NCI-H2196 treated with DMSO at 0.1 percent for 48 hours (cell line): Measurements from ENCODE around the gene CST3.
"Not testable (repeated sequence)": the region's sequence is repeated elsewhere in the genome, so short reads cannot be mapped to it uniquely, and the experiment has no call there.

ENCODE experiments used
- DNase-seq: peaks from one replicate; lab custom pipeline; 2025; ENCODE audit not compliant: unreplicated experiment; lab: John Stamatoyannopoulos, UW

Gene CST3

DNA sequence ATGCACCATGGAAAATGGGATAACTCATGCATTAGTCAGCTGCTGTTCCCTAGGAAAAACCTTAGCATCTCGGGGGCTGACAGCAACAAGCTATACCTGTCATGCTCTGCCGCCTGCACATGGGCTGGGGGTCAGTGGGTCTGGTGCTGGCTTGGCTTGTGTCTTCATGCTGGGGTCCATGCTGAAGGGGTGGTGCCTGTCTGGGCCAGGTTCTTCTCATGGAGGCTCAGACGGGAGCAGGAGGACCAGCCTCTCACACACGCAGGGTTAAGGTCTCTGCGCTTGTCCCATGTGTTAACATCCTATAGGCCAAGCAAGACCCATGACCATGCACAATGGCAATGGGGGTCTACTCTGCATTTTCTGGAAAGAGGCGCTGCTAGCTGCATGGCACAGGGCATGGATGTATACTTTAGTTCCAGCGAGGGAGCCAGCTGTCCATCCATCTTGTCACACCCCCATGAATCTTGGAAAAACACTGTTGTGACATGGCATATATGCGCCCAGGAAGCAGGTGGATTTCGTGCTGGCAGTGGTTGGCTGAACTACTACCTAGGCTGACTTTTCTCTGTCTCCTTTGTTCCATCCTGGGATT lies 24.6 kb upstream of the CST3 start:
- no peak for DNase-seq

DNA sequence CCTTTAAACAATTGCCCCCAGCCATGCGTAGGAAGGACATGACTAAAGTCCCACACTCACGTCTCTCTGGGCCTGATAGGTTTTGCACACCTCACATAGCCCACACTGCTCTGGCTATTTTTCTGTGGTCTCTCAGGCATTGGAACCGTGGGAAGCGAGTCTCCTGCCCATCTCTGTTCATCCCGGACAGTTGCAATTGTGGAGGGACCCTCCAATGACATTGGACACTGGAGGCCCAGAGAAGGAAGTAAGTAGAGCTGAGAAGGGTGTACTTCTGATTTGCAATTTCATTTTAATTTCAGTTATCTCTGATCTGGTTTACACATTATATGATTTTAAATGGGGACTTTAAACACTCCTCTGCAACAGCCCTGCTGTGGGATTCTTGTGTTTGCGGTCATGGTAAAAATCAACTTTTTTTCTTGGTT lies 23.3 kb upstream of the CST3 start:
- DNase-seq: no peak

DNA sequence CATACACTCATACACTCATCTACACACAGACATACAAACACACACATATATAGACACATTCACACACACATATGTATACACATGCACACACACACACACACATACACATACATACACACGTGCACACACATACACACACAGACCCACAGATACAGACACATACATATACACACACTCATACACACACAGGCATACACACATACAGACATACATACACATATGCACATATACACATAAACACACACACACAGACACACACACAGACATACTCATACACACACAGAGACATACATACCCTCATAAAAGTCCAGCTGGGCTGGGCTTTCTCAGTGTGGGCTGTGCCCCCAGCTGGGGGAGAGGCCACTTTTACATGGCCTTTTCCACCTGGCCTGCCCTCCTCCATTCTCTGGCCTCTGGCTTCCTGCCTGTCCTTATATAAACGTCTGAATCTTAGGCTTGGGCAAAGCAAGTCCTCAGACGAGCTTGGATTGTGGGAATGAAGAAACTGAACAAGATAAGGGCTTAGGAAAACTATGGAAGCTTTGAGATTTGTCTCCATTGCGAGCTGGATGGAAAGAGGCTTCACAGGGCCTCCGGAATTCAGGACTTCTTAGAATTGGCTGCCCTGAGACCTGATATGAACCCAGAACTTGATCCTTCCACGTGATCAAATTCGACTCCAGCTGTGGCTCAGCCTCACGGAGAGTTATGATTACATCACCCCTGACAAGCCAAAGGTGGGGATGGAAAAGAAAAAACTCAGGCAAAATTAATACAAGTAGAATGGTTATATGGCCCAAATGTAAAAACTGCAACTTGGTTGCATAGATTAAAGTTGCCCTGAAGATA lies 22.5 kb upstream of the CST3 start:
- no peak for DNase-seq

DNA sequence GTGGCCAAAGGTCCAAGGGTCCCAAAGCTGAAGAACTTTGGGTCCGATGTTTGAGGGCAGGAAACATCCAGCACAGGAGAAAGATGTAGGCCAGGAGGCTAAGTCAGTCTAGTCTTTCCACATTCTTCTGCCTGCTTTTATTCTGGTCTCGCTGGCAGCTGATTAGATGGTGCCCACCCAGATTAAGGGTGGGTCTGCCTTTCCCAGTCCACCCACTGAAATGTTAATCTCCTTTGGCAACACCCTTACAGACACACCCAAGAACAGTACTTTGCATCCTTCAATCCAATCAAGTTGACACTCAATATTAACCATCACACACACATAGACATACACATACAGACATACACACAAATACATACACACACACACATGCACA lies 21.8 kb upstream of the CST3 start:
- not testable (repeated sequence) for DNase-seq

DNA sequence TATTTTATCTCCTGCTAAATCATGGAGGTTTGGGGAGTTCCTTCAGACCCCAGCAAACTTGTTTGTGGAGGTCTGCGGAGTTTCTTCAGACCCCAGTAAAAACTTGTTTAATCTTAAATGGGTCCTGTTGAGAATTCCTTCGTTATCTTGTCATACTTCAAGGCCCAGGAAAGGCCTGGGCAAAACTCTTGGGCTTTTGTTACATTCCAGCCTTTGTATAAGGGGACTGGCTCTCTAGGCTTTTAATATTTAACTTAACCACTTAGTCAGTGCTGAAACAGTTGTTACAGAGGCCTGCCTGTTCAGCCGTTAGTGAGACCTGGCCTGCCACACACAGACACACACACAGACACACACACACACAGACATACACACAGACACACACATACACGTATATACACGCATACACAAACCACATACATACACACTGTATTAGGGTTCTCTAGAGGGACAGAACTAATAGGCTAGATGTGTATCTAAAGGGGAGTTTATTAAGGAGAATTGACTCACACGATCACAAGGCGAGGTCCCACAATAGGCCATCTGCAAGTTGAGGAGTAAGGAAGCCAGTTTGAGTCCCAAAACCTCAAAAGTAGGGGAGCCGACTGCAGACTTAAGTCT lies 21.3 kb upstream of the CST3 start:
- no peak for DNase-seq

DNA sequence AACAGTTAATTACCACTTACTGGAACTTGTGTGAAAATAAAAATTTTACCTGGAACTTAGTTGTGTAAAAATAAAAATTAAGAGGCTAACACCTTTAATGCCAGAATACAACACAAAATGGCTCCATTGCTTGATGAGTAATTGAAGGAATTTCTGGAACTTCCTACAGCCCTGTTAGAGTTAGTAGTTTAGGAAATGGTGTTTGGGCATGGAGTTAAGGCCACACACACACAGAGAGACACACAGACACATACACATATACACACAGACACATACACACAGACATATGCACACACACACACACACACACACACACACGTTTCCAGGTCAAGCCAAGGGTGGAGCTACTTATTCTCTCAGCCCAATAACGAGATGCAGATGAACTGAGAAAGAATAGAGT lies 20.6 kb upstream of the CST3 start:
- no peak for DNase-seq

DNA sequence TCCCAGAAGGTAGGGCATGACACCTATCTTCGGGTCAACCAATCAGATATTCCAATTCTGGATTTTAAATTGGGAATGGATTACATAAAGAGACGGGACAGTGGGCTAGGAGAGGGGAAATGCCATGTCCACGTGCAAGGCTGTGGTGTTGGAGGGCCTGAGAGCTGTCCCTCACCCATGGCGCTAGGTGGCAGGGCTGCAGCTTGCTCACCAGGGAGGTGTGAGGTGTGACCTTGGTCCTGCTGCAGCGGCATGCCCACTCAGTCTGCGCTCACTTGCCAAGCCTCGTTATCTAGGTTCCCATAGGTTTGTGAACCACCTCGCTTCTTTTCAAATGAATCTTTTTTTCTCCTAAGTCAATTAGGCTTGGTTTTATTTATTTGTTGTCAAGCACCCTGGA lies 19.4 kb upstream of the CST3 start:
- no peak for DNase-seq

DNA sequence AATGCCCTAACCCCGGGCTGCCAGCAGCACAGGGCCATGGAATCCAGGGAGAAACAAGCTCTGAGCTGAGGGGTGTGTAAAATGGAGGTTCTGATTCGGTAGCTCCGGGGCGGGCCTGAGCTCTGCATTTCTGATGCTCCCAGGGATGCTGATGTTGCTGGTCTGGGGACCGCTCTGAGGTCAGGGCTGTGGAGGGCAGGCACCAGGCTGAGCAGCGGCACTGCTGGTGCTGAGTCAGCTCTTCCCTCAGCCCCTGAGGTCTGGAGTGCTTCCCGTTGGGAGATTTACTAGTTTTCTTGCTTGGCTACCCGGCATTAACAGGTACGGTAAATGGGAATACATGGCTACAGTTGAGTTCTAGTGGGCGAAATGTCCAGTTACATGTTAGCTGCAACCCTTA lies 18.6 kb upstream of the CST3 start:
- DNase-seq: no peak

DNA sequence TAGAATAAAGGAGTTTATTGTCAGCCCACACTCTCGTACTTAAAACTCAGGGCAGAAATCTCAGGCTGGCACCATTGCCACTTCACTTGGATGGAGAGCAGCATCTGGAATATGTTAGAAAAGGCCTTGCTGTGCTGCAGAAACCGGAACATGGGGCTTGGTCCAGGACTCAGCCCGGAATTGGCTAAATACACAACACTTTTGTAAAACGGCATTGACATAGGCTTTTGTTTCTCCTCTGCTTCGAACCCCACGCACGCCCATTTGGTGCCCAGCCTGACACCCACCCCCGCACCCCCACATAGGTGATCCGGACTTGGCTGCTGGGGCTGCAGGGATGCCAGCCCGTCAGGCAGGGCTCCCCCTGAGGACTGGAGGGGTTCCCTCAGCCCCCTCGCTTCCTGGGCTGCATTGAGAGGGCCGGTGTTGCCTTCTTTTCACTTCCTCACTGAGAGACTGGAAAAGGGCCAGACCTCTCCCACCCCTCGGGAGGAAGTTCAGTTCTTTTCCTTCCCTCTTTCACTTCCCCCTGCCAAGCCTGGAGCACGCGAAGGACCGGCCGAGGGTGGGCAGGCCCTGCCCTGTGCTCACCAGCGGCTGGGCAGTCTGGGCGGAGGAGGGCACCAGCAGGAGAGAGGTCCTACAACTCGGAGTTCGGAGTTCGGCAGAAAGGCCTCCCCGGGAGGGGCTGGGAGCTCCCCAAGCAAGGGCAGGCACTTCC lies 17.9 kb upstream of the CST3 start:
- no peak for DNase-seq

DNA sequence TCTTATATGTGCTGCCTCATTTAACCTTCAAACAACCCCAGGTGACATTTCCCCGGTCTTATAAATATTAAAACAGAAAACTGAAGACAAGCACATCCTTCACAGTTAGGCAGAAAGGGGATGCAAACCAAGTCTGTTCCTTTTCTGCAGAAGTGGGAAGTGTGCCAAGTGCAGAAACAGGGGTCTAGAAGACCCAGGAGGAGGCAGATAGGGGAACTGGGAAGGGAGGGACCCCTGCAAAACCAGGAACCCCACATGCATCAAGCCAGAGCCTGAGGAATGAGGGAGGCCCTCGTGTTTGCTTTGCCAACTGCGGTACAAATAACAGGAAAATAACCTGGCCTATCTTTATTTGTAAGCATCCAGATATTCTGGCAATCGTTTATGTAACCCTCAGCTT lies 17.0 kb upstream of the CST3 start:
- no peak for DNase-seq

DNA sequence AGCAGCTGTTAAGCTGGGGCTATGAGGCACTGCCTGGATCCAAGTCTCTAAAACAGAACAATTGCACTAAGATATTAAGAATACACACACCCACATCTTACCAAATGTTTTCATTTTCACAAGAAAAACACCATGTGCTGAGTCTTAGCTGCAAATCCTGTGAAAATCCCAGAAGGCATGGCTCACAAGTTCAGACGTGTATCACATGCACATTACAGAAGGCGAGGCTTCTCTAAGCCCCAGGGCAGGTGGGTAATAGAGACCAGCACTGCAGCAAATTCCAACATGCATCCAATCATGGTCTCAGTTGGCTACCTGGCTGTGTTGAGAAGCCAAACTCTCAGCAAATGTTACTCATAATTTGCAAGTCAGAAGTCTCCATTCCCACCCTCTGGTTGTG lies 16.2 kb upstream of the CST3 start:
- no peak for DNase-seq

DNA sequence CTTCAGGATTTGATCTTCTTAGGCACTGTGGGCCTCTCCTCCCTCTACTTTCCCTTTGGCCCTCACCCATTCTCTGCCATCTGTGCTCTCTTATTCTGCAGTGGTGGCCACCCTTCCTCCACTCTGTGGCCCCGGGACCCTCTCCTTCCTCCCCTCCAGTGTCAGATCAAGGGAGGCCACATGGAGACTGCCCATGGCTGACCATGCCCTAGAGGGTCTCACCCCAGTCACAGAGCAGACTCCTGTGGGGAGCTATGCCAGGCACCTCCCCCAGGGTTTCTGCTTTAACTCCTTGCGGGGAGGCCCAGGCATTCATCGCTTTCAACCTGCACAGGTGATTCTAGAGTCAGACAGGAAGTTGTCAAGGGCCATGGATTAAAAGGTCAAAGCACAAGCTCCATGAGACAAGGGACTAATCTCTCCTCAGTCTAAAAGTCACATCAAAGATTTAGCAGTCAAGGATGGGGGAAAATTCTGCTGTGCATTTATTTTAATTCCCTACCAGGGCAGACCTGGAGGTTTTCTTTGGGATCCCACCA lies 15.7 kb upstream of the CST3 start:
- DNase-seq: no peak

DNA sequence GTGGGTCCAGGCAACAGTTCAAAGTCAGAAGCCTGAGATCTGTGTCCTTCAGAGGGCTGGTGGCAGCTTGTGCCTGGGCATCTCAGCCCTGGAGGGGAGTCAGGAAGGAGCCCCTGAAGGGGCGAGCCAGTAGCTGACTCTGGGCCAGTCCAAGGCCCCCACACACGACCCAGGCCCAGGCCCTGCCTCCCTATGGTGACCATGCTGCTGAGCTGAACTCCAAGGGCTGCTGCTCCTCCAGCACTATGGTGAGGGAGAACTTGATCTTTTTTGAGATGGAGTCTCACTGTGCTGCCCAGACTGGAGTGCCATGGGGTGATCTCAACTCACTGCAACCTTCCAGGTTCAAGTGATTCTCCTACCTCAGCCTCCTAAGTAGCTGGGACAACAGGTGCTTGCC lies 15.2 kb upstream of the CST3 start:
- DNase-seq: no peak

DNA sequence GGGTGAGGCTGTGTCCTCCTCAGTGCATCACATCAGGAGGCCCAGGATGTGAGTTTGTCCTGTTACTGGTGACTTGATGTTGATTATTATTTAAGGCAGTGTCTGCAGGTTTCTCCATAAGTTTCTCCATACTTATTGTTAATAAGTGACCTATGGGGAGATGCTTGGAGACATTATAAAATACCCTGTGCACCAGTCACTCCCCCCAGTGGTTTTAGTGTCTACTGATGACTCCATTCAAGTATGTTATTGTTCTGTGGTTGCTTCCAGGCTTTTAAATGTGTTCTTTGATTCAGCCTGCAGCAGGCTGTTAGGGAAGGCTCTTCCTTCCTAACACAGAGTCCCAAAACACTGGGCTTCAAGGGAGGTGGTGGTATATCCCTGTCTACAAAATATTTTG lies 14.6 kb upstream of the CST3 start:
- no peak for DNase-seq

DNA sequence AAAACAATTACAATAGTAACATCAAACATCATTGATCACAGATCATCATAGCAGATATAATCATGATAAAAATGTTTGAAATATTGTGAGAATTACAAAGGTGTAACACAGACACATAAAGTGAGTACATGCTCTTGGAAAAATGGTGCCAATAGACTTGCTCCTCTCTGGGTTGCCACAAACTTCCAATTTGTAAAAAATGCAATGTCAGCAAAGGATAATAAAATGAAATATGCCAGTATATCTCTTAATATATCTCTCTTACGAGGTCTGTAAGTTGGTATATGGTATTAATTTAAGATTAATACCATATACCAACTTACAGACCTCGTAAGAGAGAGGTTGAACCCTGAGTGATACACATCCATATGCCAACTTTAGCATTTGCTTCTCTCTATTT lies 13.4 kb upstream of the CST3 start:
- DNase-seq: no peak

DNA sequence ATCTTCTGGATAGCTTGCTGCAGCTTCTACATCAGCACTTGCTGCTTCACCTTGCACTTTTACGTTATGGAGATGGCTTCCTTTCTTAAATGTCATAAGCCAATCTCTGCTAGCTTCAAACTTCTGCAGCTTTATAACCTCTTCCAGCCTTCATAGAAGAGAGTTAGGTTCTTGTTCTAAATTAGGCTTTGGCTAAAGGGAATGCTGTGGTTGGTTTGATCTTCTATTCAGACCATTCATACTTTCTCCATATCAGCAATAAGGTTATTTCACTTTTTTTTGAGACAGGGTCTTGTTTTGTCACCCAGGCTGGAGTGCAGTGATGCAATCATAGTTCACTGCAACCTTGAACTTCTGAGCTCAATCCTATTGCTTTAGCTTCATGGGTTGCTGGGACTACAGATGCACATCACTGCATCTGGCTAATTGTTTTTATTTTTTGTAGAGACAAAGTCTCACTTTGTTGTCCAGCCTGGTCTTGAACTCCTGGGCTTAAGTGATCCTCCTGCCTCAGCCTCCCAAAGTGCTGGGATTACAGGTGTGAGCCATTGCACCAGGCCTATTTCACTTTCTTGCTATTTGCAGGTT lies 12.2 kb upstream of the CST3 start:
- DNase-seq: no peak

DNA sequence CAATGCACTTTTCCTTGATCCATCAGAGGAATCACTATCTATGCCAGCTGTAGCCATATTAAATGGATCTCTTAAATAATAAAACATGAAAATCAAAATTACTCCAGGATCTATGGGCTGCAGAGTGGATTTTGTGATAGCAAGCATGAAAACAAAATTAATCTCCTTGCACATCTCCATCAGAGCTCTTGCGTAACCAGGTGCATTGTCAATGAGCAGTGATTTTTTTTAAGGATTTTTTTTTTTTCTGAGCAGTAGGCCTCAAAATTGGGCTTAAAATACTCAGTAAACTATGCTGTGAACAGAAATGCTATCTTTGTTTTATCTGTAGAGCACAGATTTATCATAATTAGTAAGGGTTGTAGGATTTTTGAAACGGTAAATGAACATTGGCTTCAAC lies 11.5 kb upstream of the CST3 start:
- DNase-seq: no peak

DNA sequence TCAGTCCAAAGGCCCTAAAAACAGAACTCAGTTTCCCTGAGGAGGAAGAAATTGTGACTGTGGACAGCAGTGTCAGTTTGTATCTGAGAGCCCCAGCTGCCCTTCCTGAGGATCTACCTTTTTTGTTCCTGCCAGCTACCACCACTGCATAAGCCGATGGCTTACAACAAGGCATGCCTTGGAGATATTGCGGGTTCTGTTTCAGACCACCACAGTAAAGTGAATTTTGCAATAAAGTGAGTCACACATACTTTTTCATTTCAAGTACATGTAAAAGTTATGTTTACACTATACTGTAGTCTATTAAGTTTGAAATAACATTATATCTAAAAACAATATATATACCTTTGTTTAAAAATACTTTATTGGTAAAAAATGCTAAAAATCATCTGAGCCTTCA lies 9.6 kb upstream of the CST3 start:
- no peak for DNase-seq

DNA sequence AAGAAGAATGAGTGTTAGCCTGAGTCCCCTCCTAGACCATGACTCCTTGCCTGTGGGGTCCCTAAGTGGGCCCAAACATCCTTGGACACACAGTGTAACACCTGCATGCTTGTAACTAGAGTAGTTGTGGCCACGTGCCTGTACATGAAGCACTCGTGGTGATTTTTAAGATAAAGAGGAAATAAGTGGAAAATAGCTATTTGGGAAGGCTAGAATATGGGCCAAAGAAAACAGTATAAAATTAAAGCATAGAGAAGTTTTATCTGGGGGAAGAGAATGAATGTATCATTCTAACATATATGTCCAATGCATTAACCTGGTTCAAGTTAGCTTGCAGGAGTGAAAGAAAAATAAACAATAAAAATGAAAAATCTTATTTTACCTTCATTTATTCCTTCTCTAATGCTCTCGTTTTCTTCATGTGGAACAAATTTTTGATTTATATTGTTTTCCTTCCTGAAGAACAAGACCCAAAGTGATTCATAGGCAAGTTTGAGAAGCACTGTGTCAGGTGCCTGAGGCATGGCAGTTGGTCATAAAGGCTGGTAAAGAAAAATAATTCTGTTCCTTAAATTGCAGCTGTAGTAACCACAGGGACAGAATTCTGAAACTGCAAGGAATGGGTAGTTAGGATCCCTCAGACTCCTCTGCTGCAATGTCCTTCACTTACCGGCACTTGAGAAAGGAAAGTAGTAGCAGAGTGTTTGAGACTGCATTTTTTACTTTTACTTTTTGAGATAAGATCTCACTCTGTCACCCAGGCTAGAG lies 8.5 kb upstream of the CST3 start:
- no peak for DNase-seq

DNA sequence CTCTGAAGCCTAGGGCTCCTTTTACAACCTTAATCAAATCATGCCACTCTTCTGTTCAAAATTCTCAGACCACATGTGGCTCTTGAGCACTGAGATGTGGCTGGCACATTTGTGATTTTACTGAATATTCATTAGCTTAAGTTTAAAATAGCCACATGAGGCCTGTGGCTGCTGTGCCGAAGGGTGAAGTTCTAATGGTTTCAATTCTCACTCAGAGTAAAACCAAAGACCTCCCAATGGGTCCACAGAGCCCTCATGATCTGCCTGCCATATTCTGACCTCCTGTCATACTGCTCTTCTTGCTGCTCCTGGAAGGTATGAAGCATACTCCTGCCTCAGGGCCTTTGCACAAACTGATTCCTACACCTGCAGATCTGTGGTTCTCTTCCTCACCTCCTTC lies 7.8 kb upstream of the CST3 start:
- DNase-seq: no peak
